Measurements from ENCODE around the gene LMTK3. TPM values are rescaled to one million over a fixed set of nuclear protein-coding genes. Genes with fewer than 3 reads are reported as not detected.

Gene LMTK3
- total RNA-seq, 4 donors from 2014 or later = 2.1 to 7.8 (median 2.8) TPM

- H3K27ac ChIP-seq = no peak overlapping the region
- H3K9me3 ChIP-seq = no peaks in the 10 kb centered on the region
- intact Hi-C loops (cut with DNase I) = loop anchor here (2.0 kb wide), 1 partner anchor 81 kb away; no protein-coding TSS in a partner anchor
- DNase-seq = no peak
- H3K4me3 ChIP-seq = no peak overlapping the region
- H3K4me1 ChIP-seq = peaks cover 7 to 25% (median 8%) of the 10 kb centered on the region in 3 donors
- peaks cover 5 to 40% (median 11%) of the 10 kb centered on the region in 4 donors for H3K27me3 ChIP-seq
- WGBS, 2 donors = 83 to 90% methylated on average over 7 of the region's 7 CpGs
- TF ChIP-seq POLR2A (IDR thresholded peaks at IDR 0.05) = no peak
- TF ChIP-seq, protein P1, sequence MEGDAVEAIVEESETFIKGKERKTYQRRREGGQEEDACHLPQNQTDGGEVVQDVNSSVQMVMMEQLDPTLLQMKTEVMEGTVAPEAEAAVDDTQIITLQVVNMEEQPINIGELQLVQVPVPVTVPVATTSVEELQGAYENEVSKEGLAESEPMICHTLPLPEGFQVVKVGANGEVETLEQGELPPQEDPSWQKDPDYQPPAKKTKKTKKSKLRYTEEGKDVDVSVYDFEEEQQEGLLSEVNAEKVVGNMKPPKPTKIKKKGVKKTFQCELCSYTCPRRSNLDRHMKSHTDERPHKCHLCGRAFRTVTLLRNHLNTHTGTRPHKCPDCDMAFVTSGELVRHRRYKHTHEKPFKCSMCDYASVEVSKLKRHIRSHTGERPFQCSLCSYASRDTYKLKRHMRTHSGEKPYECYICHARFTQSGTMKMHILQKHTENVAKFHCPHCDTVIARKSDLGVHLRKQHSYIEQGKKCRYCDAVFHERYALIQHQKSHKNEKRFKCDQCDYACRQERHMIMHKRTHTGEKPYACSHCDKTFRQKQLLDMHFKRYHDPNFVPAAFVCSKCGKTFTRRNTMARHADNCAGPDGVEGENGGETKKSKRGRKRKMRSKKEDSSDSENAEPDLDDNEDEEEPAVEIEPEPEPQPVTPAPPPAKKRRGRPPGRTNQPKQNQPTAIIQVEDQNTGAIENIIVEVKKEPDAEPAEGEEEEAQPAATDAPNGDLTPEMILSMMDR (IDR thresholded peaks at IDR 0.05) = no peak
- H3K36me3 ChIP-seq = no peaks in the 10 kb centered on the region
These were observed 3.7 kb downstream of the LMTK3 start for GRCh38 chr19:48507911-48508439.

DNA sequence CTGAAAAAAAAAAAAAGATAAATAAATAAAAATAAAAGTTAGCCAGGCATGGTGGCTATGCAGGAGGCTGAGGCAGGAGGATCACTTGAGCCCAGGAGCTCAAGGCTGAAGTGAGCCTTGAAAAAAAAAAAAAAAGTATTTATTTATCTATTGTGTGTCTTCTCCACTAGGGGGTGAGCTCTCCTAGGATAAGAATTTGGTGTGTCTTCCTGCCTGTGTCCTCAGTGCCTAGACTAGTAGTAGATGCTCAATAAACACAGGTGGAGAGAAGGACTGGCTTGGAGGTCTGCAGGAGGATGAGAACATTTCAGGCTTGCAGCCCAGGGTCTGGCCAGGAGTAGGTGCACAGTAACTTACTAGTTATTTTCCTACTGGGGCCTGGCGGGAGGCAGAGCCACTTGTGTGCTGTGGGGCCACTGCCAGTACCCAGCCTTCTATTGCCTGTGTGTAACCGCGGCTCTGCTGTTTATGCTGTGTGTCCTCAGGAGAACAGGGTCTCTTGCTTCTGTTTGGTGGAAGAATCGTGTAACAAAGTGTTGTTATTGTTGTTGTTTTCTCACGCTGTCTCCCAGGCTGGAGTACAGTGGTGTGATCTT lies 5.4 kb downstream of the LMTK3 start:
- Histone ChIP-seq H3K27me3 (peaks cover 2 to 35% (median 4%) of the 10 kb centered on the region in 4 donors), H3K36me3 (no peaks in the 10 kb centered on the region), H3K9me3 (no peaks in the 10 kb centered on the region), H3K4me3 (no peak overlapping the region), H3K27ac (no peak overlapping the region), H3K4me1 (peaks cover 6 to 27% (median 8%) of the 10 kb centered on the region in 3 donors)
- no peak for TF ChIP-seq POLR2A (IDR thresholded peaks at IDR 0.05)
- TF ChIP-seq, protein P1 (IDR thresholded peaks at IDR 0.05) = peak in 5 of 6 experiments; percentile 45 to 75 (median 58)
- intact Hi-C loops (cut with DNase I) = no loop called here
- 77 to 93% methylated on average over 5 of the region's 5 CpGs for WGBS, 2 donors
- no peak for DNase-seq

DNA sequence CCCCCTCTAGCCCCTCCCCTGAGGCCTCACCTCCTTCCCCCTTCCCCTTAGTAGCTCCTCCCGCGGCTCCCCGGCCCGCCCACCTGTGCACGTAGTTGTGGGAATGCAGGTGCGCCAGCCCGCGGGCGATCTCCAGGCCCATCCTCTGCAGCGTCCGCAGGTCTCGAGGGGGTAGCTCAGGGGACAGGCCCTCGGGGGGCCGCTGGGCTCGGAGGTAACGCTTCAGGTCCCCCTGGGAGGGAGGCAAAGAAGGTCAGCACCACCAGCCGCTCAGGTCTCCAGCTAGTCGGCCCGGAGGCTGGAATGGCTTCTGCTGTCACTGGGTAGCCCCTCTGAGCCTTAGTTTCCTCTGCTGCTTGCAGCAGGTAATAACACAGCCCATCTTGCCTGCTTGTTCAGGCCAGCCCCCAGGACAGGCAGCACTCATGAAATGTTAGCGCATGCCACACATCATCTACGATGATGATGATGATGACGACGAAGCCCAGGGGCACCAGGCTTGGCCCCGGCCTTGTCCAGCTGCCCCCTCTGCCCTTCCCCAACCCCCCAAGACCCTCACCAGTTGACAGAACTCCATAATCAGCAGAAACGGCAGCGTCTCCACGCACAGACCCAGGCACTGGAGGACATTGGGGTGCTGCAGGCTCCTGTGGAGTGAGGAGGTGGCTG lies 9.2 kb downstream of the LMTK3 start:
- 34% methylated on average over 9 of the region's 27 CpGs; no CpG with 5 or more reads in 1 of the 2 donors for WGBS, 2 donors
- TF ChIP-seq, protein P1 (IDR thresholded peaks at IDR 0.05) = no peak
- no peak for TF ChIP-seq POLR2A (IDR thresholded peaks at IDR 0.05)
- DNase-seq = no peak
- Histone ChIP-seq H3K4me1 (peaks cover 0 to 55% (median 17%) of the 10 kb centered on the region in 3 donors), H3K4me3 (peak overlapping the region; percentile 5 to 52 (median 28)), H3K36me3 (no peaks in the 10 kb centered on the region), H3K27me3 (peaks cover 0 to 50% (median 0%) of the 10 kb centered on the region in 4 donors), H3K9me3 (no peaks in the 10 kb centered on the region), H3K27ac (peak overlapping the region; percentile 4 to 85 (median 55))
- intact Hi-C loops (cut with DNase I) = no loop called here

- H3K27me3 ChIP-seq = peaks cover 0 to 52% (median 0%) of the 10 kb centered on the region in 4 donors
- H3K36me3 ChIP-seq = no peaks in the 10 kb centered on the region
- H3K27ac ChIP-seq = peak overlapping the region; percentile 57 to 85 (median 78)
- intact Hi-C loops (cut with DNase I) = no loop called here
- peaks cover 0 to 62% (median 17%) of the 10 kb centered on the region in 3 donors for H3K4me1 ChIP-seq
- 4 to 5% methylated on average over 15 to 18 of the region's 20 CpGs for WGBS, 2 donors
- no peaks in the 10 kb centered on the region for H3K9me3 ChIP-seq
- peak overlapping the region; percentile 30 to 59 (median 49) for H3K4me3 ChIP-seq
- peak; percentile 61 for DNase-seq
- peak in 1 of 4 donors; percentile 4 for TF ChIP-seq POLR2A (IDR thresholded peaks at IDR 0.05)
- TF ChIP-seq, protein P1 (IDR thresholded peaks at IDR 0.05) = no peak
These were observed 9.9 kb downstream of the LMTK3 start for GRCh38 chr19:48501494-48502349.
